GM19193 (cell line): Measurements from ENCODE around the gene BLACAT1.

Experiments used
- POLR2A ChIP-seq: IDR thresholded peaks from 4 replicates; pipeline ENCODE4 v1.6.1; 2011; ENCODE audit not compliant: insufficient read depth, insufficient read length; ENCODE audit errors: extremely low read depth

BLACAT1 gene

GRCh38 chr1:205440476-205441317 lies 15.1 kb downstream of the BLACAT1 start:
- TF ChIP-seq POLR2A, result no peak

DNA sequence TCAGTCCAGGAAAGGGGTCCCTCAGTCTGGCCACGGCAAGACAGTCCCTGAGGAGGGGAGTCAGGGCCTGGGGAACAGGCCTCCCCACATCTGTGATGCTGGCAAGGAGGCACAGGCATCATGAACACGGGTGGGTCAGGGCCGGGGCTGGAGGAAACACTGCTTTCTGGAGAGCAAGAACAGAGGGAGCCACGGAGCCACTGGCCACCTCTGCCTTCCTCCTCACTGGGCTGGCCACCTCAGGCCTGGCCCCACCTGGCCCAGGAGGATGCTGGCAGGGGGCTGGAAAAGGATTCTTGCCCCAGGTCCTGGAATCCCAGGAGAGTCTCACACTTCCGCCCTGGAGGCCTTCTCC lies 15.7 kb downstream of the BLACAT1 start:
- no peak for TF ChIP-seq POLR2A

DNA sequence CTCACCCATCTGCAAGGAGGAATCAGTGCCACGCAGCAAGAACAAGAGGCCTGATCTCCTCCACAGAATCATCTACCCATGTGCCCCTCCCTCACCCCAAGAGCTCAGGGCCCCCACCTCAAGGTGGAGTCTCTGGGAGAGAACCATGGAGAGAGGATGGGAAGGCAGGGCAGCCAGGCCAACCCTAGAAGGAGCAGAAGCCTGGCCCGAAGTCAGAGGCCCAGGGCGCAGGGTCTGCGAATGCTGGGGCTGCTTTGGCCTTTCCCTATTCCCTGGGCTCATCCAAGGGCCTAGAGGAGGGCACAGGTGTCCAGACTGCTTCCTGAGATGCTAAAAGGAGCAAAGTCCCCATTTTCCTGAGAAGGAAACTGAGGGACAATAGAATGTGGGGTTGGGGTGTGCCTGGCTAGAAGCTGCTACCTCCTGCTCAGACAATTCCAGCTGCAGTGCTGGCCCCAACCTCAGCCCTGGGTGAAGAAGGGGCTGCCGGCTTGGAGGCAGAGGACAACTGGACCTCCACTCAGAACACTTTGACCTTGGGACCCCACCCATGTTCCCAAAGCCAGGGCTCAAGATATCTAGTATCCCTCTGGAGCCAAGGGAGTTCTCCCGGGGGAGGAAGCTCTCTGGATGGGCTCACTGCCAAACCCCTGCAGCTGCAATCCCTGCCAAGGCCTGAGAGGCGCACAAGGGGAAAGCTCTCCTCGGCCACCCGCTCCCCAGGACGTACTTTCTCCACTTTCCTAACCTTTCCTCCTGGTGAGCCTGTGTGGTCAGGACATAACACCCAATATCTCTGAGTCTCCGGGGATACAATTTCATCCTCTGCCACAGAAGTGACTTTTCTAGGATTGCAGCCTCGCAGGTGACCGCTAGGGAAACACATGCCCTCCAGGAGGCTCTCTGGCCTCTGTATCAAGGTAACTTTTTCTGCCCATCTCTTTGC lies 17.4 kb downstream of the BLACAT1 start:
- TF ChIP-seq POLR2A, result no peak

- no peak for TF ChIP-seq POLR2A
Measured at GRCh38 chr1:205437570-205437969, 18.3 kb downstream of the BLACAT1 start.

GRCh38 chr1:205436776-205437410 lies 19.0 kb downstream of the BLACAT1 start:
- TF ChIP-seq POLR2A, result no peak

GRCh38 chr1:205435578-205436573 lies 20.0 kb downstream of the BLACAT1 start:
- TF ChIP-seq POLR2A, result no peak

GRCh38 chr1:205434738-205435137 lies 21.1 kb downstream of the BLACAT1 start:
- TF ChIP-seq POLR2A, result no peak

- no peak for TF ChIP-seq POLR2A
Measured at GRCh38 chr1:205432116-205432515, 23.7 kb downstream of the BLACAT1 start.

DNA sequence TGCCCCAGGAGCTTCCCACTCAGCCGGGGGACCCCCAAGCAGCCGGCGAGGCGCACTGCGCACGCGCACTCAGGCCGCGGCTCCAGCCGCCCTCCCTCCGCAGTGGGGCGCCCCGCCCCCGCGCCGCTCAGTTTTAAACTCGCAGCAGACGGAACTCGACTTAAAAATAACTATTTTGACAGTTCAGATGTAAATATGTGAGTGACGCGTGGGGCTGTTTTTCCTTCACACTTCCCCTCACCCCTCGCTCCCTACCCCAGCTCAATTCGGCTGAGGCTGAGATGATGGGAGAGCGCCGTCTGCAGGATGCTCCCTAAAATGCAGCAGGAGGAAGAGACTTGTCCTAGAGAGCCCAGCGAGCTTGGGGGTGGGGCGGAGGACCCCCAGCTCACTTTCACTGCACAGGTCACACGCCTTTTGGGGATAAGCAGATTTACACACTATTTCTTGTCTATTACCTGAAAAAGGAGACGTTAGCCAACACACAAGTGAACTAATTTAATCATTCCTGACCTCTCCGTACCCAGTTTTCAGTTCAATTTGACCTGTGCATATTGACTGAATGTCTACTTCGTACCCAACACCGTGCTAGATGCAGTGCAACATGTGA lies 25.0 kb downstream of the BLACAT1 start:
- TF ChIP-seq POLR2A, result no peak

GRCh38 chr1:205429762-205430695 lies 25.8 kb downstream of the BLACAT1 start:
- no peak for TF ChIP-seq POLR2A

- TF ChIP-seq POLR2A, result no peak
Measured at GRCh38 chr1:205424901-205425600, 30.8 kb downstream of the BLACAT1 start.

DNA sequence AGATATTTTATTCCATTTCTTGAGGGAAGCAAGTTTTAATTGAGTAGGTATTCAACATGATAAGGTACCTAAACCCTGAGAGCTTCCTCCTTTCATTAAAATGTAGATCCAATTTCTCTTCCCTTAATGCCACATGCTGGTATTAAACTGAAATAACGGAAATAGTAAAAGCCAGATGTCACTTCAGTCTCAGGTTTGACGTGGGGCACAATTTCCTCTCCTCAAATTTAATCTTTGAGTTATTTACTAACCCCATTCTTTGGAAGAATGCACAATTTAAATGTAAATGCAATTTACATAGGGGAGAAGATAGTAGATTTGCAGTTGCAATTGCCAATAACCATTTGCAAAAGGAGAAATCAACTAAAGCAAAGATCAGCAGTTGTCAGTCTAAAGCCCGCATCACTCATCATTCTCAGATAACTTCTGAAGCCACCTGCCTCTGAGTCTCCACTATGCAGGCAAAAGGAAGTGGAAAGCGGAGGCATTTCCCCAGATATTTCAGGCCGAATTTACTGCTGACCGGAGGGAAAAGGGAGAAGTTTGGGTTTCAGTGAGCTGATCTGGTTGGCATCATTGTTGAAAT lies 31.9 kb downstream of the BLACAT1 start:
- no peak for TF ChIP-seq POLR2A
